ENCODE measurements around the gene ZSWIM4.

- TF ChIP-seq CTCF (conservative IDR thresholded peaks at IDR 0.05; ENCODE audit: low read depth in 2 of 2) (no peak), EZH2 (IDR thresholded peaks at IDR 0.05; ENCODE audit: low read depth, unreplicated experiment) (no peak), EZH2phosphoT487 (IDR thresholded peaks at IDR 0.05; ENCODE audit: unreplicated experiment) (no peak), POLR2AphosphoS5 (IDR thresholded peaks at IDR 0.05; ENCODE audit: low read depth) (0 out of 2 replicates have a peak, but pooled peaks have one; percentile 31), CREB1 (CRISPR knock-in tag; IDR thresholded peaks at IDR 0.05; ENCODE audit: low read depth) (peak; percentile 96), JUNB (IDR thresholded peaks at IDR 0.05; ENCODE audit: unreplicated experiment) (no peak)
- TF ChIP-seq, protein P1, sequence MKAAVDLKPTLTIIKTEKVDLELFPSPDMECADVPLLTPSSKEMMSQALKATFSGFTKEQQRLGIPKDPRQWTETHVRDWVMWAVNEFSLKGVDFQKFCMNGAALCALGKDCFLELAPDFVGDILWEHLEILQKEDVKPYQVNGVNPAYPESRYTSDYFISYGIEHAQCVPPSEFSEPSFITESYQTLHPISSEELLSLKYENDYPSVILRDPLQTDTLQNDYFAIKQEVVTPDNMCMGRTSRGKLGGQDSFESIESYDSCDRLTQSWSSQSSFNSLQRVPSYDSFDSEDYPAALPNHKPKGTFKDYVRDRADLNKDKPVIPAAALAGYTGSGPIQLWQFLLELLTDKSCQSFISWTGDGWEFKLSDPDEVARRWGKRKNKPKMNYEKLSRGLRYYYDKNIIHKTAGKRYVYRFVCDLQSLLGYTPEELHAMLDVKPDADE (IDR thresholded peaks at IDR 0.05), result no peak
- TF ChIP-seq, protein P2, sequence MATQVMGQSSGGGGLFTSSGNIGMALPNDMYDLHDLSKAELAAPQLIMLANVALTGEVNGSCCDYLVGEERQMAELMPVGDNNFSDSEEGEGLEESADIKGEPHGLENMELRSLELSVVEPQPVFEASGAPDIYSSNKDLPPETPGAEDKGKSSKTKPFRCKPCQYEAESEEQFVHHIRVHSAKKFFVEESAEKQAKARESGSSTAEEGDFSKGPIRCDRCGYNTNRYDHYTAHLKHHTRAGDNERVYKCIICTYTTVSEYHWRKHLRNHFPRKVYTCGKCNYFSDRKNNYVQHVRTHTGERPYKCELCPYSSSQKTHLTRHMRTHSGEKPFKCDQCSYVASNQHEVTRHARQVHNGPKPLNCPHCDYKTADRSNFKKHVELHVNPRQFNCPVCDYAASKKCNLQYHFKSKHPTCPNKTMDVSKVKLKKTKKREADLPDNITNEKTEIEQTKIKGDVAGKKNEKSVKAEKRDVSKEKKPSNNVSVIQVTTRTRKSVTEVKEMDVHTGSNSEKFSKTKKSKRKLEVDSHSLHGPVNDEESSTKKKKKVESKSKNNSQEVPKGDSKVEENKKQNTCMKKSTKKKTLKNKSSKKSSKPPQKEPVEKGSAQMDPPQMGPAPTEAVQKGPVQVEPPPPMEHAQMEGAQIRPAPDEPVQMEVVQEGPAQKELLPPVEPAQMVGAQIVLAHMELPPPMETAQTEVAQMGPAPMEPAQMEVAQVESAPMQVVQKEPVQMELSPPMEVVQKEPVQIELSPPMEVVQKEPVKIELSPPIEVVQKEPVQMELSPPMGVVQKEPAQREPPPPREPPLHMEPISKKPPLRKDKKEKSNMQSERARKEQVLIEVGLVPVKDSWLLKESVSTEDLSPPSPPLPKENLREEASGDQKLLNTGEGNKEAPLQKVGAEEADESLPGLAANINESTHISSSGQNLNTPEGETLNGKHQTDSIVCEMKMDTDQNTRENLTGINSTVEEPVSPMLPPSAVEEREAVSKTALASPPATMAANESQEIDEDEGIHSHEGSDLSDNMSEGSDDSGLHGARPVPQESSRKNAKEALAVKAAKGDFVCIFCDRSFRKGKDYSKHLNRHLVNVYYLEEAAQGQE (IDR thresholded peaks at IDR 0.05; ENCODE audit: unreplicated experiment), result no peak
These were observed 51.5 kb downstream of the ZSWIM4 start for GRCh38 chr19:13846557-13847406.

Data from GM23338 (cell line).